ENCODE results near the gene CDK5.

- no peak for TF ChIP-seq CTCF (IDR thresholded peaks at IDR 0.05; ENCODE audit: insufficient read depth, low read length, poor library complexity, severe bottlenecking)
- no peak for TF ChIP-seq EZH2phosphoT487 (conservative IDR thresholded peaks at IDR 0.05; ENCODE audit: low read length)
Observed at GRCh38 chr7:151047976-151048815, 9.5 kb downstream of the CDK5 start, which contains the start of gene ASIC3.
